Measurements from ENCODE around the gene HOXA2. TPM values are rescaled to one million over a fixed set of nuclear protein-coding genes. Genes with fewer than 3 reads are reported as not detected.

The HOXA2 gene
- total and polyA plus RNA-seq, 5 donors from 2014 or later, result 0.11 to 0.31 TPM; not detected in 3

DNA sequence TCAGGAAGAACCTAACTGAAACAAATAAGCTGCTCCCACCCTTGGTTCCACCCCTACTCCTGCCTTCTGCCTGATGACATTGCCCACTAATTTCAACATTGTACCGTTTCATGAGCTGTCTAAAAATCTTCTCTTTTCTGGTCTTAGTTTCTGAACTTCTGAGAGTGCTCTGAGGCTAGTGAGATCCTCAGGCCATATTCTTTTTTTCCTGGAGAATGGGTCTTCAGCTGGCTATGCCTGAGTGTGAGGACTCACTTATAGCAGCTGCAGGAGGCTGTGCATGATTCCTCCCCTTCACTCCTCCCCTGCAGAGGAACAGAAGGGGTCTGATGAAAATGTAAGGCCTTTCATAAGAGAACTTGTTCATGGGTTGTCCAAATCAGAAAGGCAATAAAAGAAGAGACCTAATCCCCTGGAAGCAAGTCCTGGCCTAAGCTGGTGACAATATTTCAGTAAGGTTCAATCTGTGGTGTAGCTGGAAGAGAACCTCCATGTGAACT, 17.0 kb upstream of the HOXA2 start:
- Histone ChIP-seq H3K27ac (ENCODE audit: insufficient read depth, low read length, poor library complexity, severe bottlenecking) (no peak overlapping the region), H3K4me1 (ENCODE audit: control insufficient read depth, insufficient read depth, low read length, poor library complexity, severe bottlenecking) (no peaks in the 10 kb centered on the region), H3K9me3 (ENCODE audit: control insufficient read depth in 2 of 2, low read length in 2 of 2) (no peaks in the 10 kb centered on the region), H3K4me3 (ENCODE audit: low read depth, low read length) (no peak overlapping the region), H3K36me3 (ENCODE audit: control insufficient read depth, insufficient read depth, low read length) (no peaks in the 10 kb centered on the region), H3K27me3 (ENCODE audit: control insufficient read depth, insufficient read depth, low read length) (no peaks in the 10 kb centered on the region)
- Mint-ChIP-seq H3K27me3 (peaks cover 20% of the 10 kb centered on the region), H3K9me3 (no peaks in the 10 kb centered on the region), H3K4me1 (no peaks in the 10 kb centered on the region), H3K27ac (no peak overlapping the region), H3K4me3 (no peak overlapping the region), H3K36me3 (no peaks in the 10 kb centered on the region)
- DNase-seq (no peak), ATAC-seq (ENCODE audit: low read depth in 2 of 2) (no peak)

DNA sequence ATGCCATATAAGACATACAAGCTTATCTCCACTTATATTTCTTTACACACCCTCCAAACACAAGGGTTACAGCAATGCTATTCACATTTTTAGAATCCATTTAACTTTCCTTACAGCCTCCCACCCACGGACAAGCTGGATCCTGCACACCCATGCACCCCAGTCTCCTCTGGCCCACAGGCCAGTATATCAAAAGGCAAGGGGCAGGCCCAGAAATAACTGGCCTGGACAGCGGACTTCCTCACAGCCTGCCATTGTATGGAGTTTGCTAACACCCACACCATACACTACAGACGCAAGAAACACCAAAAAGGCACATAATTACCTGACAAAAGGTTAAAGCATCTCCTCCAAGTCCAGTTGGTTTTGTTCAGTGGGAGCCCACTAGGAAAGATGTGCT, 16.1 kb upstream of the HOXA2 start:
- H3K9me3 ChIP-seq (ENCODE audit: control insufficient read depth in 2 of 2, low read length in 2 of 2), result no peaks in the 10 kb centered on the region
- DNase-seq, result no peak
- H3K4me1 Mint-ChIP-seq, result no peaks in the 10 kb centered on the region
- no peaks in the 10 kb centered on the region for H3K4me1 ChIP-seq (ENCODE audit: control insufficient read depth, insufficient read depth, low read length, poor library complexity, severe bottlenecking)
- H3K4me3 Mint-ChIP-seq, result no peak overlapping the region
- peaks cover 20% of the 10 kb centered on the region for H3K27me3 Mint-ChIP-seq
- H3K36me3 ChIP-seq (ENCODE audit: control insufficient read depth, insufficient read depth, low read length), result no peaks in the 10 kb centered on the region
- no peaks in the 10 kb centered on the region for H3K9me3 Mint-ChIP-seq
- ATAC-seq (ENCODE audit: low read depth in 2 of 2), result no peak
- H3K27ac ChIP-seq (ENCODE audit: insufficient read depth, low read length, poor library complexity, severe bottlenecking), result no peak overlapping the region
- no peaks in the 10 kb centered on the region for H3K36me3 Mint-ChIP-seq
- H3K4me3 ChIP-seq (ENCODE audit: low read depth, low read length), result no peak overlapping the region
- H3K27me3 ChIP-seq (ENCODE audit: control insufficient read depth, insufficient read depth, low read length), result no peaks in the 10 kb centered on the region
- no peak overlapping the region for H3K27ac Mint-ChIP-seq

GRCh38 chr7:27117887-27118491, 15.5 kb upstream of the HOXA2 start:
- Histone ChIP-seq H3K36me3 (ENCODE audit: control insufficient read depth, insufficient read depth, low read length) (no peaks in the 10 kb centered on the region), H3K27me3 (ENCODE audit: control insufficient read depth, insufficient read depth, low read length) (no peaks in the 10 kb centered on the region), H3K9me3 (ENCODE audit: control insufficient read depth in 2 of 2, low read length in 2 of 2) (no peaks in the 10 kb centered on the region), H3K4me3 (ENCODE audit: low read depth, low read length) (no peak overlapping the region), H3K27ac (ENCODE audit: insufficient read depth, low read length, poor library complexity, severe bottlenecking) (no peak overlapping the region), H3K4me1 (ENCODE audit: control insufficient read depth, insufficient read depth, low read length, poor library complexity, severe bottlenecking) (no peaks in the 10 kb centered on the region)
- no peaks in the 10 kb centered on the region for H3K9me3 Mint-ChIP-seq
- no peaks in the 10 kb centered on the region for H3K4me1 Mint-ChIP-seq
- no peak overlapping the region for H3K4me3 Mint-ChIP-seq
- H3K27me3 Mint-ChIP-seq, result peaks cover 20% of the 10 kb centered on the region
- H3K36me3 Mint-ChIP-seq, result no peaks in the 10 kb centered on the region
- DNase-seq (no peak), ATAC-seq (ENCODE audit: low read depth in 2 of 2) (no peak)
- H3K27ac Mint-ChIP-seq, result no peak overlapping the region

DNA sequence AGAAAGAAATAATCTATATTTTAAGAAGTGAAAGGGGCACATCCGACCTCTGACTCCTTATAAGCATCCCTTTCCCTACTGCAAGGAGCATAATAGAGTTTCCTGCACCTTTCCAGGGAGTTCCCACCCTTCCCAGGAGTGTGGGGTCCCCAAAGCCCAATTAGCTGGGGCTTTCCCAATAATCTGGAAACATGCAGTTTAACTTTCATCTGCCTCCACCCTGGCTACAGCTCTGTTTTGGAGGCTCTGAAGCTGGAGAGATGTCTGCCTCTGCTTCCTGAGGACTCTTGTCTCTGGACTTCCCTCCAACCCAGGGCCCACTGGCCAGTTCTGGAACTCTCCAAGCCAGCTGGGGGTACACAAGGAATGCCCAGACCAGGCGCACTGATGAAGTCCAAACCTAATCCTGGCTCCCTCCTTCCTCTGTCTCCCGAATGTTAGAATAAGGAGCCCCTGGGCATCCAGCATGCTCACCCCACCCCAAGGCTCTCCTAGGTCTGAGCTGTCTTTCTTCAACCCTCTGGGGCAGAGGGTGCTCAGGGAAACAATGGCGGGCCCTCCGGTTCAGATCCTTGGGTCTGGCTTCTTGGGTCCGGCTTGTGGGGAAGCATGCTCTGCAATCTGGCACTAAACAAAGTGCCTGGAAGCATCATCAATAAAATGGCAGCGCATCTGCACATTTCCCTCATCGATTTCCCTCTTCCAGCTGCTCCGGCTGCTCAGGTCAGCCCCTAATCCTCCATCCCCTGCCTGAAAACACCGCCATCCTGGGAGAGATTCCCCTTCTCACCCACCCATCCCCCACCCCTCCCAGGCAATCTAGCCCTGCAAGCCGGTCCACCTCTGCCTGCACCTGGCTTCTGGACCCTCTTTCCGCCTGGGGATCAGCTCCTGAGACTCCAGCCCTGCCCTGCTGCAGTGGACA, 14.7 kb upstream of the HOXA2 start:
- Histone ChIP-seq H3K4me3 (ENCODE audit: low read depth, low read length) (no peak overlapping the region), H3K36me3 (ENCODE audit: control insufficient read depth, insufficient read depth, low read length) (no peaks in the 10 kb centered on the region), H3K27ac (ENCODE audit: insufficient read depth, low read length, poor library complexity, severe bottlenecking) (no peak overlapping the region), H3K27me3 (ENCODE audit: control insufficient read depth, insufficient read depth, low read length) (no peaks in the 10 kb centered on the region), H3K9me3 (ENCODE audit: control insufficient read depth in 2 of 2, low read length in 2 of 2) (no peaks in the 10 kb centered on the region), H3K4me1 (ENCODE audit: control insufficient read depth, insufficient read depth, low read length, poor library complexity, severe bottlenecking) (no peaks in the 10 kb centered on the region)
- DNase-seq (no peak), ATAC-seq (ENCODE audit: low read depth in 2 of 2) (no peak)
- no peak overlapping the region for H3K4me3 Mint-ChIP-seq
- no peaks in the 10 kb centered on the region for H3K4me1 Mint-ChIP-seq
- no peaks in the 10 kb centered on the region for H3K36me3 Mint-ChIP-seq
- H3K9me3 Mint-ChIP-seq, result no peaks in the 10 kb centered on the region
- H3K27ac Mint-ChIP-seq, result no peak overlapping the region
- H3K27me3 Mint-ChIP-seq, result peaks cover 20% of the 10 kb centered on the region

GRCh38 chr7:27116031-27116961, 13.8 kb upstream of the HOXA2 start:
- Mint-ChIP-seq H3K4me3 (no peak overlapping the region), H3K9me3 (no peaks in the 10 kb centered on the region), H3K36me3 (no peaks in the 10 kb centered on the region), H3K4me1 (no peaks in the 10 kb centered on the region), H3K27me3 (peaks cover 24% of the 10 kb centered on the region), H3K27ac (no peak overlapping the region)
- no peak for ATAC-seq (ENCODE audit: low read depth in 2 of 2)
- H3K9me3 ChIP-seq (ENCODE audit: control insufficient read depth in 2 of 2, low read length in 2 of 2), result no peaks in the 10 kb centered on the region
- no peaks in the 10 kb centered on the region for H3K36me3 ChIP-seq (ENCODE audit: control insufficient read depth, insufficient read depth, low read length)
- H3K4me3 ChIP-seq (ENCODE audit: low read depth, low read length), result no peak overlapping the region
- no peak overlapping the region for H3K27ac ChIP-seq (ENCODE audit: insufficient read depth, low read length, poor library complexity, severe bottlenecking)
- H3K4me1 ChIP-seq (ENCODE audit: control insufficient read depth, insufficient read depth, low read length, poor library complexity, severe bottlenecking), result no peaks in the 10 kb centered on the region
- no peak for DNase-seq
- H3K27me3 ChIP-seq (ENCODE audit: control insufficient read depth, insufficient read depth, low read length), result no peaks in the 10 kb centered on the region

- peaks cover 24% of the 10 kb centered on the region for H3K27me3 Mint-ChIP-seq
- H3K4me3 Mint-ChIP-seq, result no peak overlapping the region
- no peak overlapping the region for H3K4me3 ChIP-seq (ENCODE audit: low read depth, low read length)
- no peaks in the 10 kb centered on the region for H3K4me1 ChIP-seq (ENCODE audit: control insufficient read depth, insufficient read depth, low read length, poor library complexity, severe bottlenecking)
- no peak overlapping the region for H3K27ac ChIP-seq (ENCODE audit: insufficient read depth, low read length, poor library complexity, severe bottlenecking)
- DNase-seq, result no peak
- H3K36me3 ChIP-seq (ENCODE audit: control insufficient read depth, insufficient read depth, low read length), result no peaks in the 10 kb centered on the region
- H3K27ac Mint-ChIP-seq, result no peak overlapping the region
- no peaks in the 10 kb centered on the region for H3K27me3 ChIP-seq (ENCODE audit: control insufficient read depth, insufficient read depth, low read length)
- H3K9me3 Mint-ChIP-seq, result no peaks in the 10 kb centered on the region
- no peak for ATAC-seq (ENCODE audit: low read depth in 2 of 2)
- no peaks in the 10 kb centered on the region for H3K9me3 ChIP-seq (ENCODE audit: control insufficient read depth in 2 of 2, low read length in 2 of 2)
- no peaks in the 10 kb centered on the region for H3K4me1 Mint-ChIP-seq
- H3K36me3 Mint-ChIP-seq, result no peaks in the 10 kb centered on the region
These were observed 12.9 kb upstream of the HOXA2 start for GRCh38 chr7:27115221-27116026.

GRCh38 chr7:27114881-27115220, 12.4 kb upstream of the HOXA2 start:
- peaks cover 26% of the 10 kb centered on the region for H3K27me3 Mint-ChIP-seq
- no peaks in the 10 kb centered on the region for H3K36me3 Mint-ChIP-seq
- DNase-seq (no peak), ATAC-seq (ENCODE audit: low read depth in 2 of 2) (no peak)
- H3K4me3 Mint-ChIP-seq, result no peak overlapping the region
- no peaks in the 10 kb centered on the region for H3K9me3 ChIP-seq (ENCODE audit: control insufficient read depth in 2 of 2, low read length in 2 of 2)
- no peaks in the 10 kb centered on the region for H3K9me3 Mint-ChIP-seq
- no peaks in the 10 kb centered on the region for H3K27me3 ChIP-seq (ENCODE audit: control insufficient read depth, insufficient read depth, low read length)
- H3K27ac ChIP-seq (ENCODE audit: insufficient read depth, low read length, poor library complexity, severe bottlenecking), result no peak overlapping the region
- H3K27ac Mint-ChIP-seq, result no peak overlapping the region
- no peak overlapping the region for H3K4me3 ChIP-seq (ENCODE audit: low read depth, low read length)
- no peaks in the 10 kb centered on the region for H3K4me1 ChIP-seq (ENCODE audit: control insufficient read depth, insufficient read depth, low read length, poor library complexity, severe bottlenecking)
- no peaks in the 10 kb centered on the region for H3K4me1 Mint-ChIP-seq
- no peaks in the 10 kb centered on the region for H3K36me3 ChIP-seq (ENCODE audit: control insufficient read depth, insufficient read depth, low read length)

Measured in CD4-positive, CD25-positive, alpha-beta regulatory T cell (primary cell).